OCI-LY1 (cell line): ENCODE data around the gene FGGY.

ENCODE experiments used
- EZH2 ChIP-seq: fragments of 200-600 bp; sonication (generic), shearing (Covaris generic); IDR thresholded peaks from 2 replicates; pipeline ENCODE4 v1.8.0; 2017; ENCODE audit warnings: borderline replicate concordance, mixed run types, mild to moderate bottlenecking, antibody characterized with exemption, low read length, moderate library complexity, mixed read lengths
- TF ChIP-seq, protein P1 (sequence below): fragments of 200-600 bp; sonication (generic), shearing (Covaris generic); IDR thresholded peaks from 2 replicates; pipeline ENCODE4 v1.5.1; 2017; ENCODE audit warnings: mild to moderate bottlenecking, antibody characterized with exemption, low read length, moderate library complexity, mixed read lengths

DNA sequence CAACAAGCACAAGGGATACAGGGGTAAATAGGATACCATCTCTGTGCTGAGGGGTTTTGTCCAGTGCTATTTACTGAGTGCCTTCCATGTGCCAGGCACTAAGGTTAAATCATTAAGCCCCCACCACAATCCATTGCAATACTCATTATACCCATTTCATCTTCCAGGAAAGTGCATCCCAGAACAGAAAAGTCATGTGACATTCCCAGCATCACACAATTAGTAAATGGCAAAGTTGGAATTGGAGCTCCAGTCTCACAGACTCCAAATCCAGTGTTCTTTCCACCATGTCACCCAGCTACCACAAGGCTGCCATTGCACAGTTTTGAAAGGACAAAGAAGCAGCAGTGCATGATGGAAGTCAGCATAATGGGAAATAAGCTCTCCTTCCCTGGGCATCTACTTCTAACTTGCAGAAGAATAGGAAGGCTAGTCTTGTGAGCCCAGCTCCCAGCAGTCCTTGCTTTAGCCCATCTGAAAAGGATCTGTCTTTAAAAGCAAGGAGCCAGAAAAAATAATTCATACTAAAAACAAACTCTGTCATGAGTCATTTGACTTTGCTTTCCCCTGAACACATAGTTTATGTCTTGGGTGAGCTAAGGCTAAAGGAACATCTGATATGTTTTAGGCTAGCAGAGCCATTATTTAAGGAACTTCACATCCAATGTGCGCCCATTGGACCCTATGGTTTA, 406.5 kb downstream of the FGGY start:
- TF ChIP-seq, protein P1, sequence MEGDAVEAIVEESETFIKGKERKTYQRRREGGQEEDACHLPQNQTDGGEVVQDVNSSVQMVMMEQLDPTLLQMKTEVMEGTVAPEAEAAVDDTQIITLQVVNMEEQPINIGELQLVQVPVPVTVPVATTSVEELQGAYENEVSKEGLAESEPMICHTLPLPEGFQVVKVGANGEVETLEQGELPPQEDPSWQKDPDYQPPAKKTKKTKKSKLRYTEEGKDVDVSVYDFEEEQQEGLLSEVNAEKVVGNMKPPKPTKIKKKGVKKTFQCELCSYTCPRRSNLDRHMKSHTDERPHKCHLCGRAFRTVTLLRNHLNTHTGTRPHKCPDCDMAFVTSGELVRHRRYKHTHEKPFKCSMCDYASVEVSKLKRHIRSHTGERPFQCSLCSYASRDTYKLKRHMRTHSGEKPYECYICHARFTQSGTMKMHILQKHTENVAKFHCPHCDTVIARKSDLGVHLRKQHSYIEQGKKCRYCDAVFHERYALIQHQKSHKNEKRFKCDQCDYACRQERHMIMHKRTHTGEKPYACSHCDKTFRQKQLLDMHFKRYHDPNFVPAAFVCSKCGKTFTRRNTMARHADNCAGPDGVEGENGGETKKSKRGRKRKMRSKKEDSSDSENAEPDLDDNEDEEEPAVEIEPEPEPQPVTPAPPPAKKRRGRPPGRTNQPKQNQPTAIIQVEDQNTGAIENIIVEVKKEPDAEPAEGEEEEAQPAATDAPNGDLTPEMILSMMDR = no peak
- TF ChIP-seq EZH2 = no peak
